GM23338 (cell line): Measurements from ENCODE around the gene ARF5. TPM values are rescaled to one million over a fixed set of nuclear protein-coding genes. Genes with fewer than 3 reads are reported as not detected.

Source experiments
- ATAC-seq: fragments of 200-7000 bp; cut with Tn5 transposase; 3 replicates; pipeline ENCODE4 v1.9.1; 2020
- DNase-seq: peaks from one replicate; pipeline ENCODE4 v3.0.0-alpha.2; 2015; ENCODE audit warnings: low spot score
- H2AFZ ChIP-seq: fragments of 200-600 bp; sonication (generic); 2 replicates; pipeline ENCODE4 v1.8.0; 2016; ENCODE audit warnings: antibody characterized with exemption, mild to moderate bottlenecking, moderate library complexity
- H3F3A ChIP-seq: fragments of 200-600 bp; sonication (generic); replicated peaks from 2 replicates; pipeline ENCODE4 v1.8.0; 2017; ENCODE audit warnings: antibody characterized with exemption, mixed run types, low read depth
- H3K27ac ChIP-seq: fragments of 200-600 bp; sonication (generic); 2 replicates; pipeline ENCODE4 v1.6.1; 2016; ENCODE audit warnings: low read depth
- H3K27me3 ChIP-seq: fragments of 200-600 bp; sonication (generic); 2 replicates; pipeline ENCODE4 v1.8.0; 2016; ENCODE audit warnings: mild to moderate bottlenecking, mixed run types, moderate library complexity; ENCODE audit not compliant: insufficient read depth
- H3K36me3 ChIP-seq: fragments of 200-600 bp; sonication (generic); 2 replicates; pipeline ENCODE4 v1.8.0; 2016; ENCODE audit warnings: mild to moderate bottlenecking; ENCODE audit not compliant: insufficient read depth
- H3K4me1 ChIP-seq: fragments of 200-600 bp; sonication (generic); 2 replicates; pipeline ENCODE4 v1.8.0; 2016; ENCODE audit warnings: mild to moderate bottlenecking, moderate library complexity; ENCODE audit not compliant: insufficient read depth
- H3K4me2 ChIP-seq: fragments of 200-600 bp; sonication (generic); 2 replicates; pipeline ENCODE4 v1.7.1; 2017; ENCODE audit warnings: mixed run types
- H3K4me3 ChIP-seq: fragments of 200-600 bp; sonication (generic); 2 replicates; pipeline ENCODE4 v1.6.1; 2016; ENCODE audit warnings: mixed run types
- H3K79me2 ChIP-seq: fragments of 200-600 bp; sonication (generic); replicated peaks from 2 replicates; pipeline ENCODE4 v1.8.0; 2017; ENCODE audit warnings: mild to moderate bottlenecking; ENCODE audit not compliant: insufficient read depth
- H3K9me2 ChIP-seq: fragments of 200-600 bp; sonication (generic); 2 replicates; pipeline ENCODE4 v1.8.0; 2017; ENCODE audit not compliant: insufficient read depth
- H4K20me1 ChIP-seq: fragments of 200-600 bp; sonication (generic); replicated peaks from 2 replicates; pipeline ENCODE4 v1.8.0; 2017; ENCODE audit warnings: mild to moderate bottlenecking; ENCODE audit not compliant: insufficient read depth
- H3K27ac Mint-ChIP-seq: 2 replicates; pipeline ENCODE4 v1.8.0; 2020; ENCODE audit warnings: inconsistent platforms, mild to moderate bottlenecking, moderate library complexity, mixed read lengths
- H3K27me3 Mint-ChIP-seq: 3 replicates; pipeline ENCODE4 v1.8.0; 2022; ENCODE audit warnings: low read depth, mild to moderate bottlenecking, moderate library complexity, mixed read lengths, inconsistent platforms; ENCODE audit not compliant: insufficient read depth, poor library complexity
- H3K36me3 Mint-ChIP-seq: 3 replicates; pipeline ENCODE4 v1.8.0; 2021; ENCODE audit warnings: low read depth, mild to moderate bottlenecking, inconsistent platforms, moderate library complexity, mixed read lengths
- H3K4me1 Mint-ChIP-seq: 3 replicates; pipeline ENCODE4 v1.8.0; 2020; ENCODE audit warnings: mild to moderate bottlenecking, inconsistent platforms, mixed read lengths
- H3K4me3 Mint-ChIP-seq: 3 replicates; pipeline ENCODE4 v1.8.0; 2021; ENCODE audit warnings: moderate library complexity, mild to moderate bottlenecking, inconsistent platforms, mixed read lengths
- H3K9me3 Mint-ChIP-seq: 3 replicates; pipeline ENCODE4 v1.8.0; 2020; ENCODE audit warnings: moderate library complexity, mild to moderate bottlenecking, inconsistent platforms, mixed read lengths
- CTCF ChIP-seq, 2 experiments: fragments of 200-600 bp in 1 of 2; sonication (generic) in 1 of 2; conservative IDR thresholded peaks; 2 replicates each; pipeline versions ENCODE4 v1.5.1 to v1.6.1; 2016 to 2017; ENCODE audit warnings: antibody characterized with exemption in 2 of 2, low read depth in 2 of 2, mild to moderate bottlenecking in 2 of 2, moderate library complexity in 1 of 2
- ETS1 ChIP-seq: IDR thresholded peaks from 2 replicates; pipeline ENCODE4 v1.6.1; 2016; ENCODE audit warnings: antibody characterized with exemption
- EZH2 ChIP-seq: fragments of 200-600 bp; sonication (generic); IDR thresholded peaks from one replicate; pipeline ENCODE4 v1.8.0; 2017; ENCODE audit warnings: antibody characterized with exemption, mild to moderate bottlenecking, low read depth; ENCODE audit not compliant: unreplicated experiment
- EZH2phosphoT487 ChIP-seq: fragments of 200-600 bp; sonication (generic); IDR thresholded peaks from one replicate; pipeline ENCODE4 v1.8.1; 2018; ENCODE audit warnings: antibody characterized with exemption; ENCODE audit not compliant: unreplicated experiment
- POLR2AphosphoS5 ChIP-seq: IDR thresholded peaks from 2 replicates; pipeline ENCODE4 v1.6.1; 2016; ENCODE audit warnings: antibody characterized with exemption, low read depth
- REST ChIP-seq: IDR thresholded peaks from one replicate; pipeline ENCODE4 v1.6.1; 2018; ENCODE audit warnings: antibody characterized with exemption; ENCODE audit not compliant: unreplicated experiment
- STAT1 ChIP-seq: IDR thresholded peaks from one replicate; pipeline ENCODE4 v1.6.1; 2016; ENCODE audit warnings: antibody characterized with exemption; ENCODE audit not compliant: unreplicated experiment
- ZNF114 ChIP-seq: fragments of 250-450 bp; sonication (Bioruptor Pico); IDR thresholded peaks from 2 replicates; pipeline ENCODE4 v1.5.0; 2020; ENCODE audit warnings: mild to moderate bottlenecking, moderate library complexity
- ZNF331 ChIP-seq: fragments of 250-450 bp; sonication (Bioruptor Pico); IDR thresholded peaks from 2 replicates; pipeline ENCODE4 v1.5.0; 2020; ENCODE audit warnings: low read depth, mild to moderate bottlenecking, moderate library complexity
- polyA plus RNA-seq: library from polyadenylated mRNA; unstranded; fragments of >200 nt; fragmentation: Nextera tagmentation; extraction: Ambion mirVana; gene quantifications from 2 replicates; pipeline ENCODE4 v1.2.1, GENCODE V29; 2016
- total RNA-seq: library from RNA; depleted of rRNA; stranded (reverse); fragments of >200 nt; shearing (Covaris generic); gene quantifications from 2 replicates; pipeline ENCODE4 v1.2.3, GENCODE V29; 2014

Gene ARF5
- total and polyA plus RNA-seq, 2 experiments from 2014 or later: 196 to 201 TPM

GRCh38 chr7:127591189-127591588, 3.0 kb downstream of the ARF5 start (continued):
- TF ChIP-seq ZNF331 (CRISPR knock-in tag): no peak
- no peak for TF ChIP-seq REST
- no peak for TF ChIP-seq CTCF (conservative IDR thresholded peaks at IDR 0.05; ENCODE audit: low read depth in 2 of 2)

- peaks cover 15% of the 10 kb centered on the region for H3K4me1 Mint-ChIP-seq
- Histone ChIP-seq H3K79me2 (peaks cover 12% of the 10 kb centered on the region), H3K4me1 (peaks cover 14% of the 10 kb centered on the region), H3K4me3 (no peak overlapping the region), H2AFZ (no peak overlapping the region), H4K20me1 (peaks cover 12% of the 10 kb centered on the region), H3K4me2 (no peak overlapping the region), H3K27me3 (peaks cover 13% of the 10 kb centered on the region), H3K9me2 (no peaks in the 10 kb centered on the region), H3K36me3 (peaks cover 10% of the 10 kb centered on the region), H3F3A (peaks cover 3% of the 10 kb centered on the region), H3K27ac (no peak overlapping the region)
- H3K4me3 Mint-ChIP-seq: no peak overlapping the region
- H3K36me3 Mint-ChIP-seq: peaks cover 26% of the 10 kb centered on the region
- no peaks in the 10 kb centered on the region; the same call in 2 of the 3 replicates for H3K9me3 Mint-ChIP-seq
- H3K27ac Mint-ChIP-seq: no peak overlapping the region
- peaks cover 24% of the 10 kb centered on the region for H3K27me3 Mint-ChIP-seq
- ATAC-seq: no peak
- DNase-seq: no peak
- TF ChIP-seq ZNF114 (CRISPR knock-in tag) (no peak), EZH2phosphoT487 (no peak), POLR2AphosphoS5 (no peak), EZH2 (no peak), REST (no peak), ETS1 (no peak), STAT1 (no peak), ZNF331 (CRISPR knock-in tag) (no peak)
These were observed 3.4 kb downstream of the ARF5 start for GRCh38 chr7:127591591-127591990.
